ENCODE results near the gene DGAT2. TPM values are rescaled to one million over a fixed set of nuclear protein-coding genes. Genes with fewer than 3 reads are reported as not detected.

The DGAT2 gene
- total RNA-seq, 2 donors from 2014 or later = 2.3 to 3.4 TPM

DNA sequence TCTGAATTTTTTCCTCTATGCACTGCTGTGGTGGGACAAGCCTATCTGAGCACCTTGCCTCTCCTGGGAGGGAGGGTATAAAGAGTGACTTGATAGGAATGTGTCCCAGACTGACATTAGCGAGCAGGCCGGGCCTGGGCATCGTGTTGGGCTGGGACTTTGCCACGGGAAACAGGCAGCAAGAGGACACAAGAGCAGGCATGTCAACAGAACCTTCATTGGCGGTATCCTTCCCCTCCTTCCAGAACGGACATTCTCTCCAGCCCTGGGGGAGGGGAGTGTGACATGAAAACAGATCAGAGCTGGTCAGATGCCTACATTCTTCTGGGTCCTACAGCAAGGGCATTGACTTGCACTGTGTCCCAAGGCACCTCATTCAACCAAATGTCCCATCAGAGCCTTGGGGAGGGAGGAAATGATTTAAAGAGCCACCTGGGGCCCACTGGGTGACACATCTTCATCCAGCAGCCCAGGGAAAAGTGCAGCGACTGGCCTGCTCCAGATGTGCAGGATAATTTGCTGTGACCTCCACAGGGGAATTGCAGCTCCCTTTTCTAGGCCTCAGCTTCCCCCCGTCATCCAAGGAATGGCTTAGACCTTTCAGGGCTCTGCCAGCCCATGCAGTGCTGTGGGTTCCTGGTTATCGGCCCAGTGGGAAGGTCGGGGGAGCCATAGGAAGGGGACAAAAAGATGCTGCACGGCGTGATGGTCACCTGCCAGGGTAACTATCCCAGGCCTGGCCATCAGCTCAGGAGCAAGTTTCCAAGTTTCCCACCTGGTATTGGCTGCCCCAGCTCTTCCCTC is 24.6 kb downstream of the DGAT2 start:
- Histone ChIP-seq H3K4me1 (ENCODE audit: control insufficient read depth in 1 of 2, low read depth in 2 of 2) (no peaks in the 10 kb centered on the region), H3K36me3 (no peaks in the 10 kb centered on the region), H3K9me3 (no peaks in the 10 kb centered on the region), H3K27ac (no peak overlapping the region), H3K27me3 (replicated peaks; ENCODE audit: insufficient read depth) (no peaks in the 10 kb centered on the region), H3K4me3 (no peak overlapping the region)
- ATAC-seq (ENCODE audit: insufficient number of reproducible peaks, low FRiP score, low read depth) (no peak), DNase-seq (ENCODE audit: low spot score) (no peak)
- TF ChIP-seq, protein P1, sequence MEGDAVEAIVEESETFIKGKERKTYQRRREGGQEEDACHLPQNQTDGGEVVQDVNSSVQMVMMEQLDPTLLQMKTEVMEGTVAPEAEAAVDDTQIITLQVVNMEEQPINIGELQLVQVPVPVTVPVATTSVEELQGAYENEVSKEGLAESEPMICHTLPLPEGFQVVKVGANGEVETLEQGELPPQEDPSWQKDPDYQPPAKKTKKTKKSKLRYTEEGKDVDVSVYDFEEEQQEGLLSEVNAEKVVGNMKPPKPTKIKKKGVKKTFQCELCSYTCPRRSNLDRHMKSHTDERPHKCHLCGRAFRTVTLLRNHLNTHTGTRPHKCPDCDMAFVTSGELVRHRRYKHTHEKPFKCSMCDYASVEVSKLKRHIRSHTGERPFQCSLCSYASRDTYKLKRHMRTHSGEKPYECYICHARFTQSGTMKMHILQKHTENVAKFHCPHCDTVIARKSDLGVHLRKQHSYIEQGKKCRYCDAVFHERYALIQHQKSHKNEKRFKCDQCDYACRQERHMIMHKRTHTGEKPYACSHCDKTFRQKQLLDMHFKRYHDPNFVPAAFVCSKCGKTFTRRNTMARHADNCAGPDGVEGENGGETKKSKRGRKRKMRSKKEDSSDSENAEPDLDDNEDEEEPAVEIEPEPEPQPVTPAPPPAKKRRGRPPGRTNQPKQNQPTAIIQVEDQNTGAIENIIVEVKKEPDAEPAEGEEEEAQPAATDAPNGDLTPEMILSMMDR (IDR thresholded peaks at IDR 0.05) = no peak

DNA sequence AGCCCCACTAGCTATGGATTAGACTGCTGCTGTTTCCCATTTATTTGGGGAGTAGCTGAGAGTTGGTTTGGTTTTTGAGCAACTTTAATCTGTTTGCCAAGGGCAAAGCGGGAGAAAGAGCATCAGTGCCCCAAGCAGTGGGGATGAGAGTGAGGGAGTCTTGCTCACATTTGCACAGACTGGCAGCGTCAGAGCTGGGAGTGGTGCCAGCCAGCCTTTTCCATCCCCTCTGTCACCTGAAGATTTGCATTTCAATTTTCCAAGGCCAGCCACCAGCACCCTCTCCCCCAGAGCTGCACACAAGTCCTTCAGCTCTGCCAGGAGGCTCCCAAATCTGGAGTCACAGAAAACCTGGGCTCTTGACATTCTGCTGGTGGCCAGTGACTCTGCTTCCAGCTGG is 25.4 kb downstream of the DGAT2 start:
- H3K9me3 ChIP-seq = no peaks in the 10 kb centered on the region
- DNase-seq (ENCODE audit: low spot score) = no peak
- H3K4me3 ChIP-seq = no peak overlapping the region
- TF ChIP-seq, protein P1 (IDR thresholded peaks at IDR 0.05) = no peak
- H3K27ac ChIP-seq = no peak overlapping the region
- no peaks in the 10 kb centered on the region for H3K36me3 ChIP-seq
- H3K4me1 ChIP-seq (ENCODE audit: control insufficient read depth in 1 of 2, low read depth in 2 of 2) = no peaks in the 10 kb centered on the region
- no peak for ATAC-seq (ENCODE audit: insufficient number of reproducible peaks, low FRiP score, low read depth)
- no peaks in the 10 kb centered on the region for H3K27me3 ChIP-seq (replicated peaks; ENCODE audit: insufficient read depth)

DNA sequence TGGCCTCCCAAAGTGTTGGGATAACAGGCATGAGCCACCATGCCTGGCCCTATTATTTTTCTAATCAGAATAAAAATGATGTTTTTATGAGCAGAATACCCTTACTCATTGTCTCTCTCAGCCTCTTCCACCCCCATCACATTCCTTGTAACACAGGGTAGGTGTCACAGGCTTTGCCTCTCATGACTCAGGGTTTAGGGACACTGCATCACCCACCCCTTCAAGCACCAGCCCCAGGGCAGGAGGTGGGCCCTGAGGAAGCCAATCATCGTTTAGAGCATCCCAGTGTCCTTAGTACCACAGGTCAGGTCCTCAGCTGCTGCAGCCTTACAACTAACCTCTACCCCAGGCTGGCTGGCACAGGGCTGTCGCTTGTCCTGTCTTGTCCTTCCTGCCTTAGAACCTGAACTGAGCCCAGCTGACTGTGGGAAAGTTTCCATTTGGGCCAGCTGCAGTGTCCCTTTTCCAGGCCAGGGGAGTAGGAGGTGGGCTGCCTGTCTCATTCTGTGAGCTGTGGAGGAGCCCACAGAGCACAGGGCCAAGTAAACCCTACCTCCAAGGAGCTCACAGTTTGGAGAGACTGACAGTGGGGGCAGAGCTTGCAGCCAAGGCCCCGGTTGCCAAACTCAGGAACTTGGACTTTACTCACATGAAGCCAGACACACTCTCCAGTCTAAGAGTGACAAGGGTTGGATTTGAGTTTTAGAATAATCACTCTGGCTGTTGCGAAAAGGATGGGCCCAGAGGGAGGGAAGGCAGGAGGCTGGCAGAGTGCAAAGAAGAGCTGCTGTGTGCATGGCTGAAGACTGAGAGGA is 26.9 kb downstream of the DGAT2 start:
- no peaks in the 10 kb centered on the region for H3K36me3 ChIP-seq
- DNase-seq (ENCODE audit: low spot score) (no peak), ATAC-seq (ENCODE audit: insufficient number of reproducible peaks, low FRiP score, low read depth) (no peak)
- no peaks in the 10 kb centered on the region for H3K4me1 ChIP-seq (ENCODE audit: control insufficient read depth in 1 of 2, low read depth in 2 of 2)
- H3K4me3 ChIP-seq = no peak overlapping the region
- TF ChIP-seq, protein P1 (IDR thresholded peaks at IDR 0.05) = no peak
- H3K27me3 ChIP-seq (replicated peaks; ENCODE audit: insufficient read depth) = no peaks in the 10 kb centered on the region
- no peak overlapping the region for H3K27ac ChIP-seq
- H3K9me3 ChIP-seq = no peaks in the 10 kb centered on the region

DNA sequence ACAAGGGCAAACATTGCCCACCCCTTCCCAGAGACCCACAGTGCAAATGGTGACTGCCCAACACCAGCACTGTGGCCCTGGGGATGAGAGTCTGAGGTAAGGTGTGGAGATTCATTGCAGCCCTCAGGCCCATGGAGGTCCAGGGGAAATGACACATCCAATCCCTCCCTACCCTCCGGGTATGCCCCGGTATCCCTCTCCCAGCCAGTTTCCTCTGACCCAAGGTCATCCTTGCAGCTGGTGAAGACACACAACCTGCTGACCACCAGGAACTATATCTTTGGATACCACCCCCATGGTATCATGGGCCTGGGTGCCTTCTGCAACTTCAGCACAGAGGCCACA is 27.5 kb downstream of the DGAT2 start:
- DNase-seq (ENCODE audit: low spot score) (no peak), ATAC-seq (ENCODE audit: insufficient number of reproducible peaks, low FRiP score, low read depth) (no peak)
- Histone ChIP-seq H3K36me3 (no peaks in the 10 kb centered on the region), H3K27me3 (replicated peaks; ENCODE audit: insufficient read depth) (no peaks in the 10 kb centered on the region), H3K9me3 (no peaks in the 10 kb centered on the region), H3K27ac (no peak overlapping the region), H3K4me1 (ENCODE audit: control insufficient read depth in 1 of 2, low read depth in 2 of 2) (no peaks in the 10 kb centered on the region), H3K4me3 (no peak overlapping the region)
- TF ChIP-seq, protein P1 (IDR thresholded peaks at IDR 0.05) = no peak

DNA sequence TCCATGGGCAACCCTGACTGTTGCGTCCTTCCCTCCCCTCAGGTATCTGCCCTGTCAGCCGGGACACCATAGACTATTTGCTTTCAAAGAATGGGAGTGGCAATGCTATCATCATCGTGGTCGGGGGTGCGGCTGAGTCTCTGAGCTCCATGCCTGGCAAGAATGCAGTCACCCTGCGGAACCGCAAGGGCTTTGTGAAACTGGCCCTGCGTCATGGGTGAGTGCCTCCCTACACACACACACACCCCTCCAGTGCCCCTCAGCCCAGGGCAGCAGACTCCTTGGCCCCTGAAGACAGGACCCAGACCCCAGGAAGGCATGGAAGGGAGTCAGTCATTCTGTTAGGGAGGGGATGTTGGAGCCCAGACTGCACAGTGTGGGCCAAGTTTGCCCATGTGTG is 28.5 kb downstream of the DGAT2 start:
- H3K4me3 ChIP-seq = no peak overlapping the region
- H3K36me3 ChIP-seq = no peaks in the 10 kb centered on the region
- no peaks in the 10 kb centered on the region for H3K9me3 ChIP-seq
- ATAC-seq (ENCODE audit: insufficient number of reproducible peaks, low FRiP score, low read depth) = no peak
- DNase-seq (ENCODE audit: low spot score) = no peak
- TF ChIP-seq, protein P1 (IDR thresholded peaks at IDR 0.05) = no peak
- H3K27ac ChIP-seq = no peak overlapping the region
- no peaks in the 10 kb centered on the region for H3K4me1 ChIP-seq (ENCODE audit: control insufficient read depth in 1 of 2, low read depth in 2 of 2)
- H3K27me3 ChIP-seq (replicated peaks; ENCODE audit: insufficient read depth) = no peaks in the 10 kb centered on the region
